Umbilical cord (tissue), 2 donors: ENCODE measurements around the gene FAM114A2. TPM values are rescaled to one million over a fixed set of nuclear protein-coding genes. Genes with fewer than 3 reads are reported as not detected.

Experiments
- DNase-seq: peaks from one replicate; pipeline ENCODE4 v3.0.0-alpha.2; 2015; ENCODE audit warnings: low spot score
- total RNA-seq: library from RNA; depleted of rRNA; stranded (reverse); fragments of >200 nt; gene quantifications from one replicate; pipeline ENCODE4 v1.2.3, GENCODE V29; 2014; ENCODE audit warnings: low replicate concordance; ENCODE audit not compliant: insufficient read depth

Gene FAM114A2
- total RNA-seq, 1 donor from 2014 or later: 20.5 TPM

DNA sequence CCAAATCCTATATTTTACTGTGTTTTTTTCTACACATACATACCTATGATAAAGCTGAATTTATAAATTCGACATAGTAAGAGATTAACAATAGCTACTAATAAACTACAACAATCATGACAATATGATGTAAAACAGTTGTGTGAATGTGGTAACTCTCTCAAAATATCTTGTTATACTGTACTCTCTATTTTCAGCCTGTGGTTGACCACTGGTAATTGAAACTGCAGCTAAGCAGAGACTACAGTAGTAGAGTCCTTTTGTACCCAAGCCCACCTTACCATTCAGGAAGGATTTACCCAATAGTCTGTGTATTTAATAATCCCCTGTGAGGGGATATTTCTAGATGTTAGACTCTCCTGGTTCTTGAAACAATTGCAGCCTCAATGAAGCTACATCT lies 86.7 kb downstream of the FAM114A2 start:
- DNase-seq: no peak

DNA sequence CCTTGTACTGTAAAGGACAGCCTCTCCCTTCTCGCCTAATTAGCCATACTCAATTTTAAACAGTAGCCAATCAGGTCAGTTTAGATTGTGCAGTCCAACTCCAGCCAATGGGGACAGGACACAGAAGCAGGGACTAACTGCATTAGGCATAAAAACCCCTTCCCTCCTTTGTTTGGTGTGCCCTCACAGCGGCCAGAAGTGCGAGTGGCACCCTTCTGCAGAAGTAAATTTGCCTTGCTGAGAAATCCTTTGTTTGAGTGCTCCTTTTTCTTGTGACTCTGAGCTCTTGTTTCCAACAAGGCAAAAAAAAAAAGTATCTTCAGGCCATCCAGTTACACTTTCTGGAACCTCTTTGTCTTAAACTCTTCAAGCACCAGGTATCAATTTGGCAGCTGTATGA lies 97.4 kb downstream of the FAM114A2 start:
- DNase-seq: no peak

Other genes starting within 250 kb of the FAM114A2 start
- 38.0 TPM for gene MFAP3, start 57 bp upstream of the FAM114A2 start, total RNA-seq
- gene GALNT10, start 151.8 kb upstream of the FAM114A2 start, total RNA-seq: 31.8 TPM